ENCODE measurements around the gene ZG16B. TPM values are rescaled to one million over a fixed set of nuclear protein-coding genes. Genes with fewer than 3 reads are reported as not detected.

ZG16B gene
- total RNA-seq, 1 donor from 2014 or later, result not detected

GRCh38 chr16:2879854-2880508, 49.9 kb downstream of the ZG16B start:
- H2AFZ ChIP-seq (replicated peaks), result no peak overlapping the region
- no peak overlapping the region for H3K27ac Mint-ChIP-seq

More at GRCh38 chr16:2879854-2880508, 49.9 kb downstream of the ZG16B start:
- peaks cover 10% of the 10 kb centered on the region for H3K79me2 ChIP-seq (ENCODE audit: low read depth)
- peaks cover 5% of the 10 kb centered on the region for H4K20me1 ChIP-seq (ENCODE audit: low read depth)
- no peaks in the 10 kb centered on the region for H3K9me3 ChIP-seq (ENCODE audit: low read depth)
- DNase-seq (ENCODE audit: low spot score), result no peak
- peaks cover 41% of the 10 kb centered on the region for H3K27me3 ChIP-seq
- peaks cover 4% of the 10 kb centered on the region for H3K9me3 Mint-ChIP-seq
- no peak overlapping the region for H3K27ac ChIP-seq
- no peaks in the 10 kb centered on the region for H3K36me3 ChIP-seq
- H3K36me3 Mint-ChIP-seq, result no peaks in the 10 kb centered on the region
- no peak overlapping the region for H3K9ac ChIP-seq
- H3K4me3 Mint-ChIP-seq, result peak overlapping the region; percentile 53
- no peaks in the 10 kb centered on the region for H3K4me1 ChIP-seq
- H3F3A ChIP-seq (ENCODE audit: low read depth), result peaks cover 5% of the 10 kb centered on the region
- peaks cover 19% of the 10 kb centered on the region for H3K27me3 Mint-ChIP-seq (ENCODE audit: insufficient read depth, low read depth)
- TF ChIP-seq EZH2phosphoT487 (IDR thresholded peaks at IDR 0.05) (no peak), EZH2 (IDR thresholded peaks at IDR 0.05) (no peak), CTCF (IDR thresholded peaks at IDR 0.05) (no peak)
- H3K4me2 ChIP-seq, result no peak overlapping the region
- peaks cover 7% of the 10 kb centered on the region for H3K4me1 Mint-ChIP-seq
- H3K4me3 ChIP-seq, result no peak overlapping the region

Small RNA genes lying within 50 kb of the gene (small RNA-seq; reads per million reads assigned to genes)
- not detected for gene SNORA3C

Other genes starting within 250 kb of the ZG16B start
- gene KCTD5, start 147.8 kb upstream of the ZG16B start, total RNA-seq (ENCODE audit: low replicate concordance), result 21.6 and 34.5 TPM in 2 replicates
- gene PRSS27, start 110.1 kb upstream of the ZG16B start, total RNA-seq (ENCODE audit: low replicate concordance), result 1.8 and 5.1 TPM in 2 replicates
- 82.3 and 119 TPM in 2 replicates for gene SRRM2, start 77.7 kb upstream of the ZG16B start, total RNA-seq (ENCODE audit: low replicate concordance)
- 210 and 402 TPM in 2 replicates for gene ELOB, start 53.0 kb upstream of the ZG16B start, total RNA-seq (ENCODE audit: low replicate concordance)
- gene PRSS33, start 42.7 kb upstream of the ZG16B start, total RNA-seq (ENCODE audit: low replicate concordance), result 0.40 and 0.73 TPM in 2 replicates
- gene PRSS41, start 31.8 kb upstream of the ZG16B start, total RNA-seq (ENCODE audit: low replicate concordance), result not detected in 2 replicates
- gene PRSS21, start 13.1 kb upstream of the ZG16B start, total RNA-seq (ENCODE audit: low replicate concordance), result not detected in 2 replicates
- not detected in 2 replicates for gene PRSS22, start 27.9 kb downstream of the ZG16B start, total RNA-seq (ENCODE audit: low replicate concordance)
- 15.8 and 46.5 TPM in 2 replicates for gene FLYWCH2, start 52.9 kb downstream of the ZG16B start, total RNA-seq (ENCODE audit: low replicate concordance)
- gene FLYWCH1, start 81.6 kb downstream of the ZG16B start, total RNA-seq (ENCODE audit: low replicate concordance), result 5.1 and 16.1 TPM in 2 replicates
- 0.51 and 5.6 TPM in 2 replicates for gene KREMEN2, start 134.0 kb downstream of the ZG16B start, total RNA-seq (ENCODE audit: low replicate concordance)
- gene PAQR4, start 139.0 kb downstream of the ZG16B start, total RNA-seq (ENCODE audit: low replicate concordance), result 3.3 and 15.4 TPM in 2 replicates
- gene PKMYT1, start 150.1 kb downstream of the ZG16B start, total RNA-seq (ENCODE audit: low replicate concordance), result 4.6 and 38.5 TPM in 2 replicates
- not detected in 2 replicates for gene CLDN9, start 182.6 kb downstream of the ZG16B start, total RNA-seq (ENCODE audit: low replicate concordance)
- gene CLDN6, start 187.9 kb downstream of the ZG16B start, total RNA-seq (ENCODE audit: low replicate concordance), result 31.6 and 60.0 TPM in 2 replicates
- 6.7 and 14.3 TPM in 2 replicates for gene TNFRSF12A, start 190.1 kb downstream of the ZG16B start, total RNA-seq (ENCODE audit: low replicate concordance)
- gene HCFC1R1, start 193.6 kb downstream of the ZG16B start, total RNA-seq (ENCODE audit: low replicate concordance), result 1.6 and 15.7 TPM in 2 replicates
- 16.6 and 28.6 TPM in 2 replicates for gene THOC6, start 193.7 kb downstream of the ZG16B start, total RNA-seq (ENCODE audit: low replicate concordance)
- 0.12 TPM in 1 of 2 replicates, not detected in the other for gene BICDL2, start 206.6 kb downstream of the ZG16B start, total RNA-seq (ENCODE audit: low replicate concordance)
- gene MMP25, start 216.3 kb downstream of the ZG16B start, total RNA-seq (ENCODE audit: low replicate concordance), result 0.58 and 0.62 TPM in 2 replicates
- gene IL32, start 235.3 kb downstream of the ZG16B start, total RNA-seq (ENCODE audit: low replicate concordance), result 1.4 TPM in 1 of 2 replicates, not detected in the other